Thyroid gland (tissue), 4 donors: ENCODE results near the gene TAF5. TPM values are rescaled to one million over a fixed set of nuclear protein-coding genes. Genes with fewer than 3 reads are reported as not detected.
A peak's percentile ranks its signal among the peaks of the same experiment; 100 is the strongest.
"Not testable (repeated sequence)": the region's sequence is repeated elsewhere in the genome, so short reads cannot be mapped to it uniquely, and the experiment has no call there.

ENCODE experiments used
- DNase-seq, 2 donors: peaks; one replicate each; pipeline ENCODE4 v3.0.0-alpha.2; 2019
- H3K27ac ChIP-seq, 3 donors: fragments of 200-600 bp; sonication (generic); 1 replicate in 2 of 3; 2 replicates in 1 of 3; pipeline ENCODE4 v1.5.1; 2016 to 2019; ENCODE audit warnings: mild to moderate bottlenecking in 1 of 3, moderate library complexity in 1 of 3
- H3K27me3 ChIP-seq: fragments of 200-600 bp; sonication (generic); one replicate; pipeline ENCODE4 v1.5.1; 2019
- H3K36me3 ChIP-seq, 2 donors: fragments of 200-600 bp; sonication (generic); one replicate each; pipeline ENCODE4 v1.5.1; 2016 to 2019
- H3K4me1 ChIP-seq, 2 donors: fragments of 200-600 bp; sonication (generic); one replicate each; pipeline ENCODE4 v1.5.1; 2017 to 2019
- H3K4me3 ChIP-seq, 3 donors: fragments of 200-600 bp; sonication (generic); replicated peaks in 1 of 3; 1 replicate in 2 of 3; 2 replicates in 1 of 3; pipeline ENCODE4 v1.5.1; 2016; ENCODE audit warnings: mild to moderate bottlenecking in 1 of 3
- H3K9me3 ChIP-seq: fragments of 200-600 bp; sonication (generic); one replicate; pipeline ENCODE4 v1.5.1; 2017
- CTCF ChIP-seq, 6 experiments: fragments of 200-600 bp in 3 of 6; fragments of 450-650 bp in 3 of 6; sonication (generic) in 3 of 6; IDR thresholded peaks; one replicate each; pipeline ENCODE4 v1.5.1; 2016 to 2019; ENCODE audit warnings: antibody characterized with exemption in 6 of 6, mild to moderate bottlenecking in 2 of 6, inconsistent platforms in 1 of 6, moderate library complexity in 1 of 6
- POLR2A ChIP-seq, 2 donors: fragments of 450-650 bp; IDR thresholded peaks; one replicate each; pipeline ENCODE4 v1.6.1; 2017; ENCODE audit warnings: antibody characterized with exemption in 2 of 2, mild to moderate bottlenecking in 2 of 2, moderate library complexity in 1 of 2
- WGBS, 2 donors: methylation state at CpG; one replicate each; pipeline ENCODE4 v1.1.5; 2017; 5-methylcytosine and 5-hydroxymethylcytosine counted together
- intact Hi-C: fragments of 100-400 bp; cut with DNase I; formaldehyde crosslinking; loops from one replicate; pipeline ENCODE4 v1.15.1; 2023
- total RNA-seq, 4 donors: library from RNA; depleted of rRNA; stranded (reverse); fragments of >200 nt; gene quantifications; one replicate each; pipeline ENCODE4 v1.2.3, GENCODE V29; 2016

TAF5 gene
- total RNA-seq, 4 donors from 2014 or later, result 4.0 to 7.0 (median 6.2) TPM

GRCh38 chr10:103397191-103397825, 29.5 kb downstream of the TAF5 start:
- no peak for DNase-seq
- 65 to 68% methylated on average over 19 of the region's 19 CpGs for WGBS, 2 donors
- no peaks in the 10 kb centered on the region for H3K27me3 ChIP-seq
- H3K9me3 ChIP-seq, result no peaks in the 10 kb centered on the region
- TF ChIP-seq POLR2A (IDR thresholded peaks at IDR 0.05) (no peak), CTCF (IDR thresholded peaks at IDR 0.05) (no peak)
- intact Hi-C loops, result no loop called here
- peaks cover 20 to 21% of the 10 kb centered on the region in 2 donors for H3K4me1 ChIP-seq
- no peak overlapping the region for H3K27ac ChIP-seq
- peak overlapping the region in 2 of 3 donors; percentile 31 to 87 for H3K4me3 ChIP-seq
- H3K36me3 ChIP-seq, result peaks cover 0 to 24% of the 10 kb centered on the region in 2 donors

- no peak overlapping the region for H3K27ac ChIP-seq
- no peak overlapping the region for H3K4me3 ChIP-seq
- 100% methylated on average over 2 of the region's 2 CpGs for WGBS, 2 donors
- peaks cover 65 to 84% of the 10 kb centered on the region in 2 donors for H3K36me3 ChIP-seq
- H3K27me3 ChIP-seq, result no peaks in the 10 kb centered on the region
- no peak for DNase-seq
- H3K4me1 ChIP-seq, result no peaks in the 10 kb centered on the region
- H3K9me3 ChIP-seq, result no peaks in the 10 kb centered on the region
- TF ChIP-seq POLR2A (IDR thresholded peaks at IDR 0.05) (no peak), CTCF (IDR thresholded peaks at IDR 0.05) (no peak)
- intact Hi-C loops, result loop anchor here (10.0 kb wide), 1 partner anchor 271 kb away; no protein-coding TSS in a partner anchor
Measured at GRCh38 chr10:103413564-103413963, 45.8 kb downstream of the TAF5 start.

GRCh38 chr10:103415581-103415980, 47.8 kb downstream of the TAF5 start:
- intact Hi-C loops, result loop anchor here (10.0 kb wide), 1 partner anchor 269 kb away; no protein-coding TSS in a partner anchor
- Histone ChIP-seq H3K4me1 (no peaks in the 10 kb centered on the region), H3K27ac (no peak overlapping the region), H3K9me3 (no peaks in the 10 kb centered on the region), H3K36me3 (peaks cover 85 to 92% of the 10 kb centered on the region in 2 donors), H3K27me3 (no peaks in the 10 kb centered on the region), H3K4me3 (no peak overlapping the region)
- 85 to 90% methylated on average over 8 of the region's 8 CpGs for WGBS, 2 donors
- TF ChIP-seq CTCF (IDR thresholded peaks at IDR 0.05), result no peak
- TF ChIP-seq POLR2A (IDR thresholded peaks at IDR 0.05), result no peak
- no peak for DNase-seq

GRCh38 chr10:103416436-103417147, 48.8 kb downstream of the TAF5 start:
- 54 to 62% methylated on average over 8 of the region's 8 CpGs for WGBS, 2 donors
- TF ChIP-seq CTCF (IDR thresholded peaks at IDR 0.05) (peak in 4 of 6 experiments; percentile 45 to 62 (median 57)), POLR2A (IDR thresholded peaks at IDR 0.05) (no peak)
- Histone ChIP-seq H3K4me1 (no peaks in the 10 kb centered on the region), H3K9me3 (no peaks in the 10 kb centered on the region), H3K36me3 (peaks cover 86 to 92% of the 10 kb centered on the region in 2 donors), H3K27me3 (no peaks in the 10 kb centered on the region), H3K4me3 (no peak overlapping the region), H3K27ac (no peak overlapping the region)
- DNase-seq, result peak; percentile 64 to 66
- intact Hi-C loops, result loop anchor here (2.0 to 10.0 kb wide), 2 partner anchors 68 to 268 kb away; no protein-coding TSS in a partner anchor

- H3K36me3 ChIP-seq, result peaks cover 83 to 89% of the 10 kb centered on the region in 2 donors
- 80 to 89% methylated on average over 5 of the region's 5 CpGs for WGBS, 2 donors
- not testable (repeated sequence) for H3K27me3 ChIP-seq, DNase-seq, H3K27ac ChIP-seq, H3K4me3 ChIP-seq, H3K9me3 ChIP-seq, H3K4me1 ChIP-seq
- intact Hi-C loops, result loop anchor here (2.0 to 10.0 kb wide), 2 partner anchors 68 to 268 kb away; no protein-coding TSS in a partner anchor
Measured at GRCh38 chr10:103417148-103417469, 49.3 kb downstream of the TAF5 start.
